GM23338 (cell line): ENCODE data around the gene GIPC1. TPM values are rescaled to one million over a fixed set of nuclear protein-coding genes. Genes with fewer than 3 reads are reported as not detected.
A peak's percentile ranks its signal among the peaks of the same experiment; 100 is the strongest.

Experiments used
- ATAC-seq: fragments of 200-7000 bp; cut with Tn5 transposase; 3 replicates; pipeline ENCODE4 v1.9.1; 2020
- DNase-seq: peaks from one replicate; pipeline ENCODE4 v3.0.0-alpha.2; 2015; ENCODE audit warnings: low spot score
- H2AFZ ChIP-seq: fragments of 200-600 bp; sonication (generic); 2 replicates; pipeline ENCODE4 v1.8.0; 2016; ENCODE audit warnings: antibody characterized with exemption, mild to moderate bottlenecking, moderate library complexity
- H3F3A ChIP-seq: fragments of 200-600 bp; sonication (generic); replicated peaks from 2 replicates; pipeline ENCODE4 v1.8.0; 2017; ENCODE audit warnings: antibody characterized with exemption, mixed run types, low read depth
- H3K27ac ChIP-seq: fragments of 200-600 bp; sonication (generic); 2 replicates; pipeline ENCODE4 v1.6.1; 2016; ENCODE audit warnings: low read depth
- H3K27me3 ChIP-seq: fragments of 200-600 bp; sonication (generic); 2 replicates; pipeline ENCODE4 v1.8.0; 2016; ENCODE audit warnings: mild to moderate bottlenecking, mixed run types, moderate library complexity; ENCODE audit not compliant: insufficient read depth
- H3K36me3 ChIP-seq: fragments of 200-600 bp; sonication (generic); 2 replicates; pipeline ENCODE4 v1.8.0; 2016; ENCODE audit warnings: mild to moderate bottlenecking; ENCODE audit not compliant: insufficient read depth
- H3K4me1 ChIP-seq: fragments of 200-600 bp; sonication (generic); 2 replicates; pipeline ENCODE4 v1.8.0; 2016; ENCODE audit warnings: mild to moderate bottlenecking, moderate library complexity; ENCODE audit not compliant: insufficient read depth
- H3K4me2 ChIP-seq: fragments of 200-600 bp; sonication (generic); 2 replicates; pipeline ENCODE4 v1.7.1; 2017; ENCODE audit warnings: mixed run types
- H3K4me3 ChIP-seq: fragments of 200-600 bp; sonication (generic); 2 replicates; pipeline ENCODE4 v1.6.1; 2016; ENCODE audit warnings: mixed run types
- H3K79me2 ChIP-seq: fragments of 200-600 bp; sonication (generic); replicated peaks from 2 replicates; pipeline ENCODE4 v1.8.0; 2017; ENCODE audit warnings: mild to moderate bottlenecking; ENCODE audit not compliant: insufficient read depth
- H3K9me2 ChIP-seq: fragments of 200-600 bp; sonication (generic); 2 replicates; pipeline ENCODE4 v1.8.0; 2017; ENCODE audit not compliant: insufficient read depth
- H4K20me1 ChIP-seq: fragments of 200-600 bp; sonication (generic); replicated peaks from 2 replicates; pipeline ENCODE4 v1.8.0; 2017; ENCODE audit warnings: mild to moderate bottlenecking; ENCODE audit not compliant: insufficient read depth
- H3K27ac Mint-ChIP-seq: 2 replicates; pipeline ENCODE4 v1.8.0; 2020; ENCODE audit warnings: inconsistent platforms, mild to moderate bottlenecking, moderate library complexity, mixed read lengths
- H3K27me3 Mint-ChIP-seq: 3 replicates; pipeline ENCODE4 v1.8.0; 2022; ENCODE audit warnings: low read depth, mild to moderate bottlenecking, moderate library complexity, mixed read lengths, inconsistent platforms; ENCODE audit not compliant: insufficient read depth, poor library complexity
- H3K36me3 Mint-ChIP-seq: 3 replicates; pipeline ENCODE4 v1.8.0; 2021; ENCODE audit warnings: low read depth, mild to moderate bottlenecking, inconsistent platforms, moderate library complexity, mixed read lengths
- H3K4me1 Mint-ChIP-seq: 3 replicates; pipeline ENCODE4 v1.8.0; 2020; ENCODE audit warnings: mild to moderate bottlenecking, inconsistent platforms, mixed read lengths
- H3K4me3 Mint-ChIP-seq: 3 replicates; pipeline ENCODE4 v1.8.0; 2021; ENCODE audit warnings: moderate library complexity, mild to moderate bottlenecking, inconsistent platforms, mixed read lengths
- H3K9me3 Mint-ChIP-seq: 3 replicates; pipeline ENCODE4 v1.8.0; 2020; ENCODE audit warnings: moderate library complexity, mild to moderate bottlenecking, inconsistent platforms, mixed read lengths
- NANOG ChIP-seq: IDR thresholded peaks from 2 replicates; pipeline ENCODE4 v1.6.1; 2016; ENCODE audit warnings: antibody characterized with exemption, borderline replicate concordance
- POLR2AphosphoS5 ChIP-seq: IDR thresholded peaks from 2 replicates; pipeline ENCODE4 v1.6.1; 2016; ENCODE audit warnings: antibody characterized with exemption, low read depth
- STAT1 ChIP-seq: IDR thresholded peaks from one replicate; pipeline ENCODE4 v1.6.1; 2016; ENCODE audit warnings: antibody characterized with exemption; ENCODE audit not compliant: unreplicated experiment
- ZNF331 ChIP-seq: fragments of 250-450 bp; sonication (Bioruptor Pico); IDR thresholded peaks from 2 replicates; pipeline ENCODE4 v1.5.0; 2020; ENCODE audit warnings: low read depth, mild to moderate bottlenecking, moderate library complexity
- polyA plus RNA-seq: library from polyadenylated mRNA; unstranded; fragments of >200 nt; fragmentation: Nextera tagmentation; extraction: Ambion mirVana; gene quantifications from 2 replicates; pipeline ENCODE4 v1.2.1, GENCODE V29; 2016
- total RNA-seq: library from RNA; depleted of rRNA; stranded (reverse); fragments of >200 nt; shearing (Covaris generic); gene quantifications from 2 replicates; pipeline ENCODE4 v1.2.3, GENCODE V29; 2014
- TF ChIP-seq, protein P1 (sequence below), 2 experiments: fragments of 200-600 bp in 1 of 2; sonication (generic) in 1 of 2; conservative IDR thresholded peaks; 2 replicates each; pipeline versions ENCODE4 v1.5.1 to v1.6.1; 2016 to 2017; ENCODE audit warnings: antibody characterized with exemption in 2 of 2, low read depth in 2 of 2, mild to moderate bottlenecking in 2 of 2, moderate library complexity in 1 of 2
- TF ChIP-seq, protein P2 (sequence below): IDR thresholded peaks from 2 replicates; pipeline ENCODE4 v1.6.1; 2016; ENCODE audit warnings: antibody characterized with exemption
- TF ChIP-seq, protein P3 (sequence below): IDR thresholded peaks from one replicate; pipeline ENCODE4 v1.6.1; 2018; ENCODE audit warnings: antibody characterized with exemption; ENCODE audit not compliant: unreplicated experiment

GIPC1 gene
- total and polyA plus RNA-seq, 2 experiments from 2014 or later, result 51.6 to 106 TPM

GRCh38 chr19:14476673-14477401 lies 19.1 kb downstream of the GIPC1 start:
- H4K20me1 ChIP-seq, result no peaks in the 10 kb centered on the region; the same call in 1 of the 2 replicates
- H3K9me2 ChIP-seq, result no peaks in the 10 kb centered on the region
- peaks cover 5% of the 10 kb centered on the region; the same call in 1 of the 2 replicates for H3K36me3 ChIP-seq
- peaks cover 18% of the 10 kb centered on the region for H3K27me3 ChIP-seq
- H3K4me1 ChIP-seq, result peaks cover 12% of the 10 kb centered on the region
- H3K27ac ChIP-seq, result no peak overlapping the region
- no peaks in the 10 kb centered on the region for H3K79me2 ChIP-seq
- Mint-ChIP-seq H3K27ac (peak overlapping the region; percentile 71), H3K4me1 (peaks cover 33% of the 10 kb centered on the region), H3K9me3 (no peaks in the 10 kb centered on the region), H3K36me3 (peaks cover 14% of the 10 kb centered on the region), H3K27me3 (peaks cover 23% of the 10 kb centered on the region), H3K4me3 (no peak overlapping the region)
- H3F3A ChIP-seq, result peaks cover 16% of the 10 kb centered on the region
- DNase-seq (no peak), ATAC-seq (no peak)
- no peak overlapping the region for H3K4me2 ChIP-seq
- H2AFZ ChIP-seq, result no peak overlapping the region
- TF ChIP-seq POLR2AphosphoS5, result peak; percentile 31; the same call in 1 of the 2 replicates
- TF ChIP-seq ZNF331, result no peak
- TF ChIP-seq, protein P1, sequence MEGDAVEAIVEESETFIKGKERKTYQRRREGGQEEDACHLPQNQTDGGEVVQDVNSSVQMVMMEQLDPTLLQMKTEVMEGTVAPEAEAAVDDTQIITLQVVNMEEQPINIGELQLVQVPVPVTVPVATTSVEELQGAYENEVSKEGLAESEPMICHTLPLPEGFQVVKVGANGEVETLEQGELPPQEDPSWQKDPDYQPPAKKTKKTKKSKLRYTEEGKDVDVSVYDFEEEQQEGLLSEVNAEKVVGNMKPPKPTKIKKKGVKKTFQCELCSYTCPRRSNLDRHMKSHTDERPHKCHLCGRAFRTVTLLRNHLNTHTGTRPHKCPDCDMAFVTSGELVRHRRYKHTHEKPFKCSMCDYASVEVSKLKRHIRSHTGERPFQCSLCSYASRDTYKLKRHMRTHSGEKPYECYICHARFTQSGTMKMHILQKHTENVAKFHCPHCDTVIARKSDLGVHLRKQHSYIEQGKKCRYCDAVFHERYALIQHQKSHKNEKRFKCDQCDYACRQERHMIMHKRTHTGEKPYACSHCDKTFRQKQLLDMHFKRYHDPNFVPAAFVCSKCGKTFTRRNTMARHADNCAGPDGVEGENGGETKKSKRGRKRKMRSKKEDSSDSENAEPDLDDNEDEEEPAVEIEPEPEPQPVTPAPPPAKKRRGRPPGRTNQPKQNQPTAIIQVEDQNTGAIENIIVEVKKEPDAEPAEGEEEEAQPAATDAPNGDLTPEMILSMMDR (conservative IDR thresholded peaks at IDR 0.05; ENCODE audit: low read depth in 2 of 2), result no peak
- TF ChIP-seq, protein P2, sequence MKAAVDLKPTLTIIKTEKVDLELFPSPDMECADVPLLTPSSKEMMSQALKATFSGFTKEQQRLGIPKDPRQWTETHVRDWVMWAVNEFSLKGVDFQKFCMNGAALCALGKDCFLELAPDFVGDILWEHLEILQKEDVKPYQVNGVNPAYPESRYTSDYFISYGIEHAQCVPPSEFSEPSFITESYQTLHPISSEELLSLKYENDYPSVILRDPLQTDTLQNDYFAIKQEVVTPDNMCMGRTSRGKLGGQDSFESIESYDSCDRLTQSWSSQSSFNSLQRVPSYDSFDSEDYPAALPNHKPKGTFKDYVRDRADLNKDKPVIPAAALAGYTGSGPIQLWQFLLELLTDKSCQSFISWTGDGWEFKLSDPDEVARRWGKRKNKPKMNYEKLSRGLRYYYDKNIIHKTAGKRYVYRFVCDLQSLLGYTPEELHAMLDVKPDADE, result no peak
- no peak overlapping the region for H3K4me3 ChIP-seq

- no peak overlapping the region for H3K4me2 ChIP-seq
- TF ChIP-seq, protein P3, sequence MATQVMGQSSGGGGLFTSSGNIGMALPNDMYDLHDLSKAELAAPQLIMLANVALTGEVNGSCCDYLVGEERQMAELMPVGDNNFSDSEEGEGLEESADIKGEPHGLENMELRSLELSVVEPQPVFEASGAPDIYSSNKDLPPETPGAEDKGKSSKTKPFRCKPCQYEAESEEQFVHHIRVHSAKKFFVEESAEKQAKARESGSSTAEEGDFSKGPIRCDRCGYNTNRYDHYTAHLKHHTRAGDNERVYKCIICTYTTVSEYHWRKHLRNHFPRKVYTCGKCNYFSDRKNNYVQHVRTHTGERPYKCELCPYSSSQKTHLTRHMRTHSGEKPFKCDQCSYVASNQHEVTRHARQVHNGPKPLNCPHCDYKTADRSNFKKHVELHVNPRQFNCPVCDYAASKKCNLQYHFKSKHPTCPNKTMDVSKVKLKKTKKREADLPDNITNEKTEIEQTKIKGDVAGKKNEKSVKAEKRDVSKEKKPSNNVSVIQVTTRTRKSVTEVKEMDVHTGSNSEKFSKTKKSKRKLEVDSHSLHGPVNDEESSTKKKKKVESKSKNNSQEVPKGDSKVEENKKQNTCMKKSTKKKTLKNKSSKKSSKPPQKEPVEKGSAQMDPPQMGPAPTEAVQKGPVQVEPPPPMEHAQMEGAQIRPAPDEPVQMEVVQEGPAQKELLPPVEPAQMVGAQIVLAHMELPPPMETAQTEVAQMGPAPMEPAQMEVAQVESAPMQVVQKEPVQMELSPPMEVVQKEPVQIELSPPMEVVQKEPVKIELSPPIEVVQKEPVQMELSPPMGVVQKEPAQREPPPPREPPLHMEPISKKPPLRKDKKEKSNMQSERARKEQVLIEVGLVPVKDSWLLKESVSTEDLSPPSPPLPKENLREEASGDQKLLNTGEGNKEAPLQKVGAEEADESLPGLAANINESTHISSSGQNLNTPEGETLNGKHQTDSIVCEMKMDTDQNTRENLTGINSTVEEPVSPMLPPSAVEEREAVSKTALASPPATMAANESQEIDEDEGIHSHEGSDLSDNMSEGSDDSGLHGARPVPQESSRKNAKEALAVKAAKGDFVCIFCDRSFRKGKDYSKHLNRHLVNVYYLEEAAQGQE, result no peak
- TF ChIP-seq NANOG (no peak), STAT1 (no peak)
- TF ChIP-seq, protein P2, result no peak
These were observed 19.6 kb downstream of the GIPC1 start for GRCh38 chr19:14476327-14476672.

More at GRCh38 chr19:14476327-14476672, 19.6 kb downstream of the GIPC1 start:
- no peaks in the 10 kb centered on the region for H3K9me2 ChIP-seq
- no peak overlapping the region for H2AFZ ChIP-seq
- peaks cover 12% of the 10 kb centered on the region for H3K4me1 ChIP-seq
- H3K36me3 ChIP-seq, result peaks cover 5% of the 10 kb centered on the region; the same call in 1 of the 2 replicates
- Mint-ChIP-seq H3K27me3 (peaks cover 22% of the 10 kb centered on the region), H3K36me3 (peaks cover 13% of the 10 kb centered on the region), H3K27ac (peak overlapping the region; percentile 71; the same call in 1 of the 2 replicates), H3K4me1 (peaks cover 35% of the 10 kb centered on the region), H3K4me3 (no peak overlapping the region; the same call in 2 of the 3 replicates), H3K9me3 (no peaks in the 10 kb centered on the region)
- DNase-seq, result no peak
- no peak overlapping the region for H3K4me3 ChIP-seq
- H3K79me2 ChIP-seq, result no peaks in the 10 kb centered on the region
- no peak overlapping the region for H3K27ac ChIP-seq
- H4K20me1 ChIP-seq, result no peaks in the 10 kb centered on the region; the same call in 1 of the 2 replicates
- H3F3A ChIP-seq, result peaks cover 16% of the 10 kb centered on the region
- peaks cover 18% of the 10 kb centered on the region for H3K27me3 ChIP-seq
- ATAC-seq, result no peak
